ENCODE data around the gene SLC38A4.
A peak's percentile ranks its signal among the peaks of the same experiment; 100 is the strongest.
"Not testable (repeated sequence)": the region's sequence is repeated elsewhere in the genome, so short reads cannot be mapped to it uniquely, and the experiment has no call there.

SLC38A4 gene

DNA sequence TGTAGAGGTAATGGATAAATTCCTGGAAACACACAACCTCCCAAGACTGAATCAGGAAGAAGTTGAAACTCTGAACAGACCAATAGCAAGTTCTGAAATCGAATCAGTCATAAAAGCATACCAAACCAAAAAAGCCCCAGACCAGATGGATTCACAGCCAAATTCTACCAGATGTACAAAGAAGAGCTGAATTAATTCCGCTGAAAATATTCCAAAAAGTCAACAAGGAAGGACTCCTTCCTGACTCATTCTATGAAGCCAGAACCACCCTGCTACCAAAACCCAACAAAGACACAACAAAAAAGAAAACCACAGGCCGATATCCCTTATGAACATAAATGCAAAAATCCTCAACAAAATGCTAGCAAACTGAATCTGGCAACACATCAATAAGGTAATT is 81.5 kb downstream of the SLC38A4 start:
- no peaks in the 10 kb centered on the region for H3K27me3 Mint-ChIP-seq (ENCODE audit: low read depth)
- no peak overlapping the region for H3K27ac Mint-ChIP-seq
- H3K36me3 Mint-ChIP-seq (ENCODE audit: low read depth), result no peaks in the 10 kb centered on the region
- H3K4me1 Mint-ChIP-seq, result no peaks in the 10 kb centered on the region
- TF ChIP-seq, protein P1, sequence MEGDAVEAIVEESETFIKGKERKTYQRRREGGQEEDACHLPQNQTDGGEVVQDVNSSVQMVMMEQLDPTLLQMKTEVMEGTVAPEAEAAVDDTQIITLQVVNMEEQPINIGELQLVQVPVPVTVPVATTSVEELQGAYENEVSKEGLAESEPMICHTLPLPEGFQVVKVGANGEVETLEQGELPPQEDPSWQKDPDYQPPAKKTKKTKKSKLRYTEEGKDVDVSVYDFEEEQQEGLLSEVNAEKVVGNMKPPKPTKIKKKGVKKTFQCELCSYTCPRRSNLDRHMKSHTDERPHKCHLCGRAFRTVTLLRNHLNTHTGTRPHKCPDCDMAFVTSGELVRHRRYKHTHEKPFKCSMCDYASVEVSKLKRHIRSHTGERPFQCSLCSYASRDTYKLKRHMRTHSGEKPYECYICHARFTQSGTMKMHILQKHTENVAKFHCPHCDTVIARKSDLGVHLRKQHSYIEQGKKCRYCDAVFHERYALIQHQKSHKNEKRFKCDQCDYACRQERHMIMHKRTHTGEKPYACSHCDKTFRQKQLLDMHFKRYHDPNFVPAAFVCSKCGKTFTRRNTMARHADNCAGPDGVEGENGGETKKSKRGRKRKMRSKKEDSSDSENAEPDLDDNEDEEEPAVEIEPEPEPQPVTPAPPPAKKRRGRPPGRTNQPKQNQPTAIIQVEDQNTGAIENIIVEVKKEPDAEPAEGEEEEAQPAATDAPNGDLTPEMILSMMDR (IDR thresholded peaks at IDR 0.05; ENCODE audit: unreplicated experiment in 3 of 3), result no peak
- H3K4me3 Mint-ChIP-seq, result no peak overlapping the region
- H3K9me3 Mint-ChIP-seq, result peaks cover 33% of the 10 kb centered on the region

- H3K36me3 Mint-ChIP-seq (ENCODE audit: low read depth), result no peaks in the 10 kb centered on the region
- no peaks in the 10 kb centered on the region for H3K4me1 Mint-ChIP-seq
- TF ChIP-seq, protein P1 (IDR thresholded peaks at IDR 0.05; ENCODE audit: unreplicated experiment in 3 of 3), result no peak
- H3K27ac Mint-ChIP-seq, result no peak overlapping the region
- no peaks in the 10 kb centered on the region for H3K27me3 Mint-ChIP-seq (ENCODE audit: low read depth)
- peaks cover 29% of the 10 kb centered on the region for H3K9me3 Mint-ChIP-seq
- no peak overlapping the region for H3K4me3 Mint-ChIP-seq
Observed at GRCh38 chr12:46743456-46743855, 82.3 kb downstream of the SLC38A4 start.

- not testable (repeated sequence) for H3K36me3 Mint-ChIP-seq (ENCODE audit: low read depth); H3K27me3 Mint-ChIP-seq (ENCODE audit: low read depth); H3K4me1 Mint-ChIP-seq; H3K27ac Mint-ChIP-seq; H3K4me3 Mint-ChIP-seq
- H3K9me3 Mint-ChIP-seq, result peaks cover 35% of the 10 kb centered on the region
Observed at GRCh38 chr12:46742271-46742670, 83.5 kb downstream of the SLC38A4 start.

DNA sequence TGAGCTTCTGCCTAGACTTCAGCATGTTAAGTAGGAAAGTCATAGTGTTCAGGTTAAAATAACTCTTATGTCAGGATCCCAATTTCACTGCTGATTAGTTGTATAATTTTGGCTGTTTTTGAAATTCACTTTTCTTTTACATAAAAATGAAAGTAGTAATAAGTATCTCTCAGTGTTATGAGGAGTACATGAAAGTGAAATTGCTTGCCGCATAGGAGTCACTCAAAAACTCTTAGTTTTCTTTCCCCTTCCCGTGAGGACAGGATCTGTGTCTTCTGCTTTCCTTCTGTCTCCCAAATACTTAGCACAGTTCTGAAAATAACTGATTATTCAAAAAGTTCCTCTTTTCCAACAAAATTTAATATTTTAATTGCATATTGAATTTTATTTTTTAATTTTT is 100.5 kb downstream of the SLC38A4 start:
- Mint-ChIP-seq H3K4me3 (no peak overlapping the region), H3K27me3 (ENCODE audit: low read depth) (no peaks in the 10 kb centered on the region), H3K9me3 (peaks cover 8% of the 10 kb centered on the region), H3K4me1 (peaks cover 27% of the 10 kb centered on the region), H3K36me3 (ENCODE audit: low read depth) (no peaks in the 10 kb centered on the region), H3K27ac (no peak overlapping the region)
- TF ChIP-seq, protein P1 (IDR thresholded peaks at IDR 0.05; ENCODE audit: unreplicated experiment in 3 of 3), result no peak

DNA sequence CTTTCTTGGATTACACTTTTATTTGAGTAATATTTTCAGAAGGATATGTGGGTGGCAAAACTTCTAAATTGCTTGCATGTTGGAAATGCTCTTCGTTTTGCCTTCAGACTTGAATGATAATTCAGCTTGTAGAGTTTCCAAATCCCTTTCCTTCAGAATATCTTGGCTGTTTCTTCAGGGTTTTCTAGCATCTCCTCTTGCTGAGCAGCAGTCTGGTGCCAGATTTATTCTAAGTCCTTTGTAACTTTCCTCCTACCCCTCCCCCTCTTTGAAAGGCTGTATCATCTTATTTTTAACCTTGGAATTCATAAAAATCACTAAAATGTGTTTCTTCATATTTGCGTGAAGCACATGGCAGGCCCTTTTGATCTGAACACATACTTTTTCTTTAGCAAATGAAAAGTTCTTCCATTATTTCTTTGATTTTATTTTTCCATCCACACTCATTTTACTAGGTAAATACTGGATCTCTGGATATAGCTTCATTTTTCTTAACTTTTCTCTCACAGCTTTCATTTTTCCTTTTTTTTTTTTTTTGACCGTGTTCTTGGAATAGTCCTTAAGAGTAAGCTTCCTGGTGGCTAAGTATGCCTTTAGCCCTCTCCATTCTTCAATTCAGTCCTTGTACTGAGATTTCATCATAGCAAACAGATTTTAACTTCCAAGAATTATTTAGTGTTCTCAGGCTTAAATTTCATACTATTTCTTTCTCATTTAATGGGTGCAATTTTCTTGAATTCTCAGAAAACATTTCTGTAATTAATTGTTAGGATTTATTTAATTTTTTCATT is 102.0 kb downstream of the SLC38A4 start:
- Mint-ChIP-seq H3K36me3 (ENCODE audit: low read depth) (no peaks in the 10 kb centered on the region), H3K4me3 (no peak overlapping the region), H3K27ac (peak overlapping the region in 2 of 3 experiments; percentile 64 to 72), H3K4me1 (peaks cover 27% of the 10 kb centered on the region), H3K9me3 (peaks cover 8% of the 10 kb centered on the region), H3K27me3 (ENCODE audit: low read depth) (no peaks in the 10 kb centered on the region)
- TF ChIP-seq, protein P1 (IDR thresholded peaks at IDR 0.05; ENCODE audit: unreplicated experiment in 3 of 3), result no peak

- peaks cover 4% of the 10 kb centered on the region for H3K9me3 Mint-ChIP-seq
- H3K4me1 Mint-ChIP-seq, result peaks cover 27% of the 10 kb centered on the region
- H3K4me3 Mint-ChIP-seq, result no peak overlapping the region
- TF ChIP-seq, protein P1 (IDR thresholded peaks at IDR 0.05; ENCODE audit: unreplicated experiment in 3 of 3), result no peak
- no peaks in the 10 kb centered on the region for H3K27me3 Mint-ChIP-seq (ENCODE audit: low read depth)
- peak overlapping the region in 1 of 3 experiments; percentile 72 for H3K27ac Mint-ChIP-seq
- H3K36me3 Mint-ChIP-seq (ENCODE audit: low read depth), result no peaks in the 10 kb centered on the region
Observed at GRCh38 chr12:46722394-46723185, 103.2 kb downstream of the SLC38A4 start.
